Subcutaneous abdominal adipose tissue (tissue), 5 donors: ENCODE results near the gene RMDN2.
"Not testable (repeated sequence)": the region's sequence is repeated elsewhere in the genome, so short reads cannot be mapped to it uniquely, and the experiment has no call there.

ENCODE experiments used
- H3K27ac ChIP-seq: one replicate; pipeline ENCODE4 v1.7.0; 2013; ENCODE audit warnings: low read depth, mild to moderate bottlenecking, inconsistent platforms, low read length, moderate library complexity
- H3K27me3 ChIP-seq, 5 donors: one replicate each; pipeline ENCODE4 v1.7.0; 2013; ENCODE audit warnings: low read length in 5 of 5, inconsistent platforms in 1 of 5; ENCODE audit not compliant: control insufficient read depth in 5 of 5, insufficient read depth in 4 of 5
- H3K36me3 ChIP-seq, 5 donors: one replicate each; pipeline ENCODE4 v1.7.0; 2013; ENCODE audit warnings: low read length in 5 of 5; ENCODE audit not compliant: control insufficient read depth in 5 of 5, insufficient read depth in 5 of 5
- H3K4me1 ChIP-seq, 5 donors: one replicate each; pipeline ENCODE4 v1.7.0; 2013; ENCODE audit warnings: low read length in 5 of 5, mild to moderate bottlenecking in 3 of 5, moderate library complexity in 1 of 5; ENCODE audit not compliant: control insufficient read depth in 5 of 5, insufficient read depth in 5 of 5
- H3K4me3 ChIP-seq, 5 donors: one replicate each; pipeline ENCODE4 v1.7.0; 2013; ENCODE audit warnings: low read length in 5 of 5, low read depth in 1 of 5
- H3K9ac ChIP-seq, 5 donors: one replicate each; pipeline ENCODE4 v1.7.0; 2013; ENCODE audit warnings: low read length in 5 of 5, mild to moderate bottlenecking in 4 of 5, moderate library complexity in 3 of 5
- H3K9me3 ChIP-seq, 5 donors: one replicate each; pipeline ENCODE4 v1.7.0; 2013; ENCODE audit warnings: low read length in 5 of 5; ENCODE audit not compliant: control insufficient read depth in 5 of 5
- donor health status: healthy.
- donor health status: healthy.
- donor health status: healthy.
- donor health status: healthy.
- donor health status: healthy.

Gene RMDN2

DNA sequence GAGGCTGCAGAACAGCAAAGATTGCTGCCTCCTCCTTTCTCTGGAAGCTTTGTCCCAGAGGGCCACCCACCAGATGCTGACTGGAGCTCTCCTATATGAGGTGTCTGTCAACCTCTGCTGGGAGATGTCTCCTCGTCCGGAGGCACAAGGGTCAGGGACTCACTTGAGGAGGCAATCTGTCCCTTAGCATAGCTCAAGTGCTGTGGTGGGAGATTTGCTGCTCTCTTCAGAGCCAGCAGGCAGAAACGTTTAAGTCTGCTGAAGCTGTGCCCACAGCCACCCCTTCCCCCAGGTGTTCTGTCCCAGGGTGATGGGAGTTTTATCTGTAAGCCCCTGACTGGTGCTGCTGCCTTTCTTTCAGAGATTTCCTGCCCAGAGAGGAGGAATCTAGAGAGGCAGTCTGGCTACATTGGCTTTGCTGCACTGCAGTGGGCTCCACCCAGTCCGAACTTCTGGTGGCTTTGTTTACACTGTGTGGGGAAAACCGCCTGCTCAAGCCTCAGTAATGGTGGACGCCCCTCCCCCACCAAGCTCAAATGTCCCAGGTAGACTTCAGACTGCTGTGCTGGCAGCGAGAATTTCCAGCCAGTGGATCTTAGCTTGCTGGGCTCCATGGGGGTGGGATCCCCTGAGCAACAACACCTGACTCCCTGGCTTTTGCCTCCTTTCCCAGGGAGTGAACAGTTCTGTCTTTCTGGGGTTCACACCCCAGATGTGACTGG is 37.1 kb downstream of the RMDN2 start:
- H3K9ac ChIP-seq, H3K4me1 ChIP-seq, H3K4me3 ChIP-seq, H3K27ac ChIP-seq, H3K27me3 ChIP-seq, H3K36me3 ChIP-seq, H3K9me3 ChIP-seq: not testable (repeated sequence)

GRCh38 chr2:37962740-37963121 is 37.6 kb downstream of the RMDN2 start:
- not testable (repeated sequence) for H3K9me3 ChIP-seq, H3K4me1 ChIP-seq, H3K9ac ChIP-seq, H3K4me3 ChIP-seq, H3K36me3 ChIP-seq, H3K27me3 ChIP-seq, H3K27ac ChIP-seq

DNA sequence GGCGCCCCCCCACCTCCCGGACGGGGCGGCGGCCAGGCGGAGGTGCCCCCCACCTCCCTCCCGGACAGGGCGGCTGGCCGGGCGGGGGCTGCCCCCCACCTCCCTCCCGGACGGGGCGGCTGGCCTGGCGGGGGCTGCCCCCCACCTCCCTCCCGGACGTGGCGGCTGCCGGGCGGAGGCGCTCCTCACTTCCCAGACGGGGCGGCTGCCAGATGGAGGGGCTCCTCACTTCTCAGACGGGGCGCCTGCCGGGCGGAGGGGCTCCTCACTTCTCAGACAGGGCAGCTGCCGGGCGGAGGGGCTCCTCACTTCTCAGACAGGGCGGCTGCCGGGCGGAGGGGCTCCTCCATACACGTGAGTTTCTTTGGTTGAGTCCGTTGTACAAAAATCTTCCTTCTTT is 38.8 kb downstream of the RMDN2 start:
- H3K9me3 ChIP-seq, H3K4me1 ChIP-seq, H3K27ac ChIP-seq, H3K9ac ChIP-seq, H3K4me3 ChIP-seq, H3K27me3 ChIP-seq, H3K36me3 ChIP-seq: not testable (repeated sequence)

GRCh38 chr2:37966326-37966725 is 41.2 kb downstream of the RMDN2 start:
- H3K27ac ChIP-seq: no peak overlapping the region
- no peaks in the 10 kb centered on the region for H3K9me3 ChIP-seq
- H3K27me3 ChIP-seq: no peaks in the 10 kb centered on the region
- H3K36me3 ChIP-seq: no peaks in the 10 kb centered on the region
- H3K9ac ChIP-seq: no peak overlapping the region
- H3K4me1 ChIP-seq: no peaks in the 10 kb centered on the region
- no peak overlapping the region for H3K4me3 ChIP-seq

GRCh38 chr2:37969731-37970130 is 44.6 kb downstream of the RMDN2 start:
- Histone ChIP-seq H3K4me3 (no peak overlapping the region), H3K4me1 (no peaks in the 10 kb centered on the region), H3K27me3 (no peaks in the 10 kb centered on the region), H3K9ac (no peak overlapping the region), H3K9me3 (no peaks in the 10 kb centered on the region), H3K36me3 (no peaks in the 10 kb centered on the region), H3K27ac (no peak overlapping the region)

- H3K27me3 ChIP-seq: no peaks in the 10 kb centered on the region
- no peak overlapping the region for H3K4me3 ChIP-seq
- no peaks in the 10 kb centered on the region for H3K9me3 ChIP-seq
- H3K36me3 ChIP-seq: no peaks in the 10 kb centered on the region
- H3K27ac ChIP-seq: no peak overlapping the region
- no peaks in the 10 kb centered on the region for H3K4me1 ChIP-seq
- no peak overlapping the region for H3K9ac ChIP-seq
Observed at GRCh38 chr2:37971971-37972370, 46.9 kb downstream of the RMDN2 start.

DNA sequence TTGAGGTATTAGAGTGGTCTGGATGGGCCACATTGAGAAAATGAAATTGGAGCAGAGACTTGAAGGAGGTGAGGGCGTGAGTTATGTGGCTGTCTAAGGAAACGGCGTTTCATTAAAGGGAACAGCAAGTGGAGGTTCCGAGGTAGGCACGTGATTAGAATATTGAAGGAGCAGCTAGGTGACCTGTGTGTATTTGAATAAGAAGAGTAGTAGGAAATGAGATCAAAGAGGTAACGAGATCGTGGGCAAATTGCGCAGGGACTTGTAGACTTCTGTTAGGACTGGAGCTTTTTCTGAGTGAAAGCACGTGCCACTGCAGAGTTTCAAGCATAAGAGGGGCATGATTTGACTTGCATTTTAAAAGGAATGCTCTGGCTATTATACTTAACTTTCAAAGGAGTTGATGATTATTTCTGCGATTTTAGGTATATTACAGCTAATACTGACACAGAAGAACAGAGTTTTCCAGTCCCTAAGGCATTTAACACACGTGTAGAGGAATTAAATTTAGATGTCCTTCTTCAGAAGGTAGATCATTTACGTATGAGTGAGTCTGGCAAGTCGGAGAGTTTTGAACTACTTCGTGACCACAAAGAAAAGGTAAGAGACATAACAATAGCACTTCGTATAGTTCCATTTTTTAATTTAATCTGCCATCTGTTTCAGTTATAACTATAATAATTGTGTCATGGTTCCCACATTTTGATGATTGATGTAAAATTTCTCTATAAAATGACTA is 48.7 kb downstream of the RMDN2 start:
- no peak overlapping the region for H3K27ac ChIP-seq
- H3K9me3 ChIP-seq: no peaks in the 10 kb centered on the region
- no peak overlapping the region for H3K4me3 ChIP-seq
- H3K36me3 ChIP-seq: no peaks in the 10 kb centered on the region
- H3K27me3 ChIP-seq: no peaks in the 10 kb centered on the region
- no peaks in the 10 kb centered on the region for H3K4me1 ChIP-seq
- H3K9ac ChIP-seq: no peak overlapping the region

GRCh38 chr2:37975808-37976207 is 50.7 kb downstream of the RMDN2 start:
- no peak overlapping the region for H3K9ac ChIP-seq
- no peaks in the 10 kb centered on the region for H3K4me1 ChIP-seq
- H3K27me3 ChIP-seq: no peaks in the 10 kb centered on the region
- H3K4me3 ChIP-seq: no peak overlapping the region
- no peaks in the 10 kb centered on the region for H3K9me3 ChIP-seq
- H3K36me3 ChIP-seq: no peaks in the 10 kb centered on the region
- no peak overlapping the region for H3K27ac ChIP-seq

DNA sequence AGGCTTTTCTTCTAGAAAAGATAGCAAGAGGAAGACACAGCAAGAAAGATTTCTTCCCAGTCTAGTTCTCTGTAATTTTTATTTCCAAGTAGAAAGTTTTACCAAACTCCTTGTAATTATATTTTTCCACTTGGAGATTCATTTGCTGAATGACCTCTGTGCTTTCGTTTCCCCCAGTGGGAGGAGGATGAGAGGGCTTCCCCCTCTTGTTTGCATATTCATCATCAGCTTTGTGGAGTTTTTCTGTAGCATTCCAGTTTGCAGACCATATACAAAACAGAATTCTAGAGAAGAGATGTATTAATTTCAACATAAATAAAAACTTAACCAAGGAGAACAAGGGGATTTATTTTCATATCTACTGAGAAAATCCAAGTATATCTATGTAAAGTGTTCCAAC is 51.3 kb downstream of the RMDN2 start:
- no peaks in the 10 kb centered on the region for H3K4me1 ChIP-seq
- no peak overlapping the region for H3K27ac ChIP-seq
- H3K9ac ChIP-seq: no peak overlapping the region
- H3K4me3 ChIP-seq: no peak overlapping the region
- H3K36me3 ChIP-seq: no peaks in the 10 kb centered on the region
- H3K27me3 ChIP-seq: no peaks in the 10 kb centered on the region
- no peaks in the 10 kb centered on the region for H3K9me3 ChIP-seq

- Histone ChIP-seq H3K4me1 (peaks cover 0 to 4% (median 4%) of the 10 kb centered on the region in 5 donors), H3K9ac (no peak overlapping the region), H3K9me3 (no peaks in the 10 kb centered on the region), H3K4me3 (peak overlapping the region; percentile 35 to 67 (median 53)), H3K27ac (no peak overlapping the region), H3K36me3 (no peaks in the 10 kb centered on the region), H3K27me3 (no peaks in the 10 kb centered on the region)
Observed at GRCh38 chr2:37982147-37982582, 57.1 kb downstream of the RMDN2 start.
